Islet of Langerhans (tissue), 1 donor: Measurements from ENCODE around the gene CADM2.

Source experiments
- FAIRE-seq: peaks from one replicate; lab custom pipeline; 2011; peaks lifted over from hg19 to GRCh38; lab: Jason Lieb, UNC

Gene CADM2

DNA sequence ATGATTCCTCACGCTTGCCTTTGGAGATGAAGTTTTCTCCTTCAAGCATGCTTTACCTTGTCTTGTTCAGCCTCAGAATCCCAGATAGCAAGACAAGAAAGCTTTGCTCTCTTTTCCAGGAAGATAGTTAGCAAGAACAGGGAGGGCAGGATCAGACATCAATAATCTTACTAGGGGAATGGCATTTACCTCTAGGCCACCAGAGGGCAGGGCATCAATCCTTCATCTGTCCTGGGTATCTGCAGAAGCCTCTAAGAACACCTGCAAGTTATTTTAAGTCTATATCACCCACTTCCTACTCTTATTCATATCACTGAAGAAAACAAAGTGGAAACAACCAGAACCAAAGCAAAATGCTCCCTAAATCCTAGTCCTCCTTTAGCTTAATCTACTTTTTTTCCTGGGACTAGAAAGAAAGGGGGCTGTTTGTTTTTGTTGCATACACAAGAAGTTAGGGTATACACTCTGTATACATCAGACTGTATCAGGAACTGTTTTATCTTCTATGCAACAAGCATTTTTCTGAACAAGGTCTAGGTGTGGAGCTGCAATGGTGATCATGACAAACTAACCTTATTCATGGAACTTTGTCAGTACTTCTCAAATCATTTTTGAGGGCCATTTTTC lies 862.5 kb downstream of the CADM2 start:
- no peak for FAIRE-seq

- no peak for FAIRE-seq
These were observed 877.2 kb downstream of the CADM2 start for GRCh38 chr3:85835857-85836440.

GRCh38 chr3:85837402-85837801 lies 878.6 kb downstream of the CADM2 start:
- no peak for FAIRE-seq

DNA sequence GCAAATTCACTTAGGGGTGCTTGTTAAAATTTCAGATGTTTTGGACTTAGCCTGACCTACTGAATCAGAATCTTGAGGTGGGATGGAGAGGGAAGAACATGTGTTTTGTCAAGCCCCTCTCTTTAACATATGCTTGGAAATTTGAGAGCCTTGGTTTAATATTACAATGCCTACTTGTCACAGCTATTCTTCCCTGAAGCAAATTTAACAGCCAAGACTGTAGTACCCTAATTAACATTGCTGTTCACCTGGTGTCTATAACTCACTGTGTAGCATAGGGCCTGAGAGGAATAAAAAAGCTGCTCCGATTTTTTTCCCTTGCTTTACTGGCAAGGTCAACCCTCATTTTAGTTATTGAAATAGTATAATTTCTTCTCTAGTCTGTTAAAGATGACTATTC lies 880.1 kb downstream of the CADM2 start:
- FAIRE-seq: no peak

- FAIRE-seq: no peak
These were observed 883.3 kb downstream of the CADM2 start for GRCh38 chr3:85842081-85842480.

DNA sequence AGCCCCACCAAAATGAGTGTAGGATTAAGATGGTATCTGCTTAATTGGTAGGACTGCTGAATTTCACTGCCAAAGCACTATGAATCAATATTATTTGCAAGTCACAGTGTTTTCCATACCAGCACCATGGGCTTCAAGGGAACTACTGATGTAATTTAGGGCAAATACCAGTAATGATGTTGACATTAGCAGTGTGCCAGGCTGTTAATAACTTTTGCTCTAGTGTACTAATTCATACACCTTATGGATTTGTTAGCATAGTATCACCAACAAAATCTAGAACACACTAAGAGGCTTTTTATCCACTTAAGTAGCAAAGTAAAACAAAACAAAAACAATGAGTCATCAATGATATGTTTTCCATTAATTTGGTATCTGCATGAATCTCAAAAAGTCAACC lies 888.2 kb downstream of the CADM2 start:
- FAIRE-seq: peak; percentile 82

DNA sequence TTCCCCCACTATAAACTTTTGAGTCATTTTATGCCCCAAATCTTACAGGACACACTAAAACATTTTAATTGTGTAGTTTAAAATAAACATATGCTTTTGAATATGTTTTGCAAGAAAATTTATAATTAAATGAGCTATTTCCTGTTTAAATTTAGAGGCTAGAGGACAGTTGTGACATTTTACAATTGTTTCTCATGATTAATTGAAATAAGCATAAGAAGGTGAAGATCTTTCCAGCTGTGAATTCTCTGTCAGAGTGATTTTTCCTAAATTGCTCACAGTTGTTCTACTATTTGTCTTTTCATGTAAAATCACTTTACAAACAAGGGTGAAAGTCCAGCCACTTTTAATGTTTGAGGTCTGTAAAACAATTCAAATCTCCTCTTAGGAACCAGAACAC lies 892.3 kb downstream of the CADM2 start:
- no peak for FAIRE-seq

DNA sequence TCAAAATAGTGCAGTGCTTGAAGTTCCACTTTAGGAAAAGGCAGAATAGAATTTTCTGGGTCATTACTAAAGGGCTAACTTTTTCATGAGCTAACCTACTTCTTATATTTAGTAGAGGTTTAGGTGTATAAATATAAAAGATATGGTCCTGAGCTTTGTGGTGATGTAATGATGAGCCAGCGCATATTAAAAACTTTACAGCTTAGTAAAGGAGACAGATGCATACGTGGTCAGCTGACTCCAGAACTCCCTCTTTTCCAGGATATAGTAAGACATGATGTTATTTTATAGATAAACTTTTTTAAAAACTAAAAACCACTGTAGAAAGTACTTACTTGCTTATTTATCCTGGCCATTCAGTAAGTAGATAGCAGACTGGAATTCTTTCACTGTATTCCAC lies 895.0 kb downstream of the CADM2 start:
- no peak for FAIRE-seq

DNA sequence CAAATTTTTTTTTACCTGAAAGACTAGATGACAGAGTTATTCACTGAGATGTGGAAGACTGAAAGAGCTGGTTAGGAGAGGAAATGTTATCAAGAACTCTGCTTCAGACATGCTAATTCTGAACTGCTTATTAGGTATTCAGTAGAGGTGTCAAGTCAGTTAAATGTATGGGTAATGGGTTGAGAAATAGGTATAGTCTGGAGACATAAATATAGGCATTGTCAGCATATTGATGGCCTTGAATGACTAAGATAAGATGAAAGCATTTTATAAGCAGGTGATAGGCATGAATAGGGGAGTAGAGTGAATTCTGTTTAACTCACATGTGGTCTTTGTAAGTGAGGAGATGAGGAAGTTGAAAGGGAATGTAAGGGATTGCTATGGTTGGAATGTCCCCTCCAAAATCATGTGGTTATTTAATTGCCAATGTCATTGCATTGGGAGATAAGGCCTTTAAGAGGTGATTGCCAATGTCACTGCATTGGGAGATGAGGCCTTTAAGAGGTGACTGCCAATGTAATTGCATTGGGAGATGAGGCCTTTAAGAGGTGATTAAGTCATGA lies 904.2 kb downstream of the CADM2 start:
- FAIRE-seq: no peak

DNA sequence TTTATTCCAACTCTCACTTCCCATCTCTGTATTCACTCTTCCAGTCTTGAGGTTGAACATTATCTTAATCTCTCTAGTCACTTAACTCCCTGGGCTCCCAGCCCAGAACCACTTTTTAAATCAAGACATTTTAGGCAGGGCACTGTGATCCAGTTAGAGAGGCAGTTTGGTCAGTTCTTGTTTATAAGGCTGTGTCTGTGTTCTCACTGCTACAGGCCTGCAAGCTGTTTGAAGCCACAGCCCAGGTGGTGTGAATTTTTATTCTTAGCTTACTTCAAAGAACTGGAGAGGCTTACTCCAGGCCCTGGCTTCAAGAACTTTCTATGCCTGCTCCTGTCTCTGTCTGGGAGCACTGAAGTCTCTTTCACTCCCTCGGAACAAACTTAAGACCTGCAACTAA lies 906.1 kb downstream of the CADM2 start:
- FAIRE-seq: no peak

GRCh38 chr3:85867072-85867471 lies 908.3 kb downstream of the CADM2 start:
- no peak for FAIRE-seq

DNA sequence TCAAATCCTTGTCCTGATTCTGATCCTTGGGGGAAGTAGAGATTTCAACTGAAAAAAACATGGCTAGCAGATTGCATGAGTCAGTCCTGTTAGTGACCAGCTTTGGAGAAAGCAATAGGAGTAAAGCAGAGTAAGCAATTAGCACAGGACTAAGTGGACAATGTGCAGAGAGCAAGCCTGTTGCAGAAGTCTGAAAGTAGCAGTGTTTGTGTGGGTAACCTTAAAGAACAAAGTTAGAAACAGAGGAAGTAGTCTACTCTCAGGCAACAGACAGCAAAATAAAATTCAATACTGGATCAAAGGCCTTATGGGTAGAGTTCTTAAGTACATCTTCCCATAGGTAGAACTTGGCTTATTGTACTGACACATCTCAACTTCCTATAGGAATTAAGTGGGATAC lies 916.8 kb downstream of the CADM2 start:
- no peak for FAIRE-seq

GRCh38 chr3:85877631-85878030 lies 918.8 kb downstream of the CADM2 start:
- no peak for FAIRE-seq

DNA sequence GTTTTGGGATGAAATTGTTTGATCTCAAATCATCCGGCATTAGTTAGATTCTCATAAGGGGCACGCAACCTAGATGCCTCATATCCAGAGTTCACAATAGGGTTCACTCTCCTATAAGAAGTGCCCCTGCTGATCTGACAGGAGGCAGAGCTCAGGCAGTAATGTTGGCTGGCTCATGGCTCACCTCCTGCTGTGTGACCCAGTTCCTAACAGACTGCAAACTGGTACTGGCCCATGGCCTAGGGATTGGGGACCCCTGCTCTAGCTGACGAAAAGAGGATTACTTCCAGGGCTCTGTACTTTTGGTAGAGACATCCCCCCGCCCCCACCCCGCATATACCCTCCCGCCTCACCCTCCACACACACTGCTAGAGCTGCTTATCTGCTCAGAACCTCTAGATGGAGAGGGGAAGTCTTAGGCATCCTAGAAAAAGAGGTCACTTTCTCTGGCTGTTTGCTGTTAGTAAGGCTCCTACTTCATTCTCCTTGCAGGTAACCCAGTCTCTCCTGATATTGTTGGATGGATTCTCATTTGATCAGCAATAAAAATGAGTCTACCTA lies 923.1 kb downstream of the CADM2 start:
- no peak for FAIRE-seq

DNA sequence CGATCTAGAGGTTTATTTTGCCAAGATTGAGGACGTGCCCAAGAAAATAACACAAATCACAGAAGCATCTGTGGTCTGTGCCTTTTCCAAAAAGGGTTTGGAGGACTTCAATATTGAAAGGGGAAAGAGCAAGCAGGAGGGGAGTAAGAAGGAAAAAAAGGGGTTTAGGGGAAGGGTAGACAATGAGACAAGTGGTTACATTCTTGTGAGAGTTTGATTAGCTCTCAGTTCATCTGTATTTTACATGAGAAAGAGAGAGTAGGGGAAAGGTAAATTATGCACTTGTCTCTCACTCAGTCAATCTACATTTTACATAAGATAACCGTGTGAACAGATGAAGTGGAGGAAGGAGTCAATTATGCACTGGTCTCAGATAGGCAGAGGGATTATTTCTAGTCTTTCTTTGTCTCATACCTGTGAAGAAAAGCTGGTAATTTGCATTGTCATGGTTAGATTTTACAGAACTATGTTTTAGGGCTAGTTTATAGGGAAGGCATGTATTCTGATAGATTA lies 931.3 kb downstream of the CADM2 start:
- FAIRE-seq: no peak

GRCh38 chr3:85903434-85903833 lies 944.6 kb downstream of the CADM2 start:
- FAIRE-seq: no peak

GRCh38 chr3:85912980-85913379 lies 954.2 kb downstream of the CADM2 start:
- FAIRE-seq: no peak

DNA sequence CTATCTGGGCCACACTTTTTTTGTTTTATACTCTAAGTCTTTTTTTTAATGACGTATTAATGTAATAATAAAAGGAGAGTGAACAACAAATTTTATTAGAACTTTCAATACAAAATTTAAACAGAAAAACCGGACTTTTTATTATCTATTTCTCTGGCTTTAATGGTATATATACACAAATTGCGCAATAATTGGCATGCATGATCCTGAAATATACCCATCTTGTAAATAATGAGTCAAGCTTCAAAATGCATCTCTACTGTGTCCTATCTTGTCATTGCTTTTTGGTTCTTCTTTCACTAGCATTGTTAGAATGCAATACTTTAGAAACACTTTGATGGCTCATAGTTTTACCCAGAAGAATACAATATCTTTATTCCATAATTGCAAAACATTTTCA lies 963.6 kb downstream of the CADM2 start:
- no peak for FAIRE-seq

DNA sequence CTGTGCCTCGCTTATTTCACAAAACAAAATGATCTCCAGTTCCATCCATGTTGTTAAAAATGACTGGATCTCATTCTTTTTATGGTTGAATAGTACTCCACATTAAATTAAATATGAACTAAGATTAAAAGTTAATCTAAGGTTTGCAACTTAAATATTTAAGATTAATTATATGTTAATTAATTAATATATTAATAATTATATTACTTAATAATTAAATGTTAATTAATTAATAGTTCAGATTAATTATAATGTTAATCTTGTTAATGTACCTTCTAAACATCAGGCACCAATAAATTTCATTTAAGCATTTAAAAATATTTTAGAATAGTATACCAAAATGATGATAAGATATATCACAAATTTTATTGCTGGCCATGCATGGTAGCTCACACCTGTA lies 971.9 kb downstream of the CADM2 start:
- FAIRE-seq: no peak

DNA sequence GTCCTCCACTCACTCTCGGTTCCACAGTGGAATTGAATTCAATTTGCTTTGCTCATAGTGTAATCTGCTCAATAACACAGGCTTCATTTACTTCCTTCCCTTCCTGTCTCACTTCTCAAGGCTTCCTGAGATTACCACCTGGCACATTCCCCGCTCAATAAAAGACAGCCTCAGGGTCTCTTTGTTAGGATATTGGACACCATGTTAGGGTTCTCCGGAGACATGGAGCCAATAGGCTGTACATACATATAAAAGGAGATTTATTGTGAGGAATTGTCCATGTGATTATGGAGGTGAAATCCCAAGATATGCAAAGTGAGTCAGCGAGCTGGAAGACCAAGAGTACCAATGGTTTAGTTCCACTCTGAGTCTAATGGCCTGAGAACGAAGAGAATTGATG lies 974.5 kb downstream of the CADM2 start:
- no peak for FAIRE-seq

DNA sequence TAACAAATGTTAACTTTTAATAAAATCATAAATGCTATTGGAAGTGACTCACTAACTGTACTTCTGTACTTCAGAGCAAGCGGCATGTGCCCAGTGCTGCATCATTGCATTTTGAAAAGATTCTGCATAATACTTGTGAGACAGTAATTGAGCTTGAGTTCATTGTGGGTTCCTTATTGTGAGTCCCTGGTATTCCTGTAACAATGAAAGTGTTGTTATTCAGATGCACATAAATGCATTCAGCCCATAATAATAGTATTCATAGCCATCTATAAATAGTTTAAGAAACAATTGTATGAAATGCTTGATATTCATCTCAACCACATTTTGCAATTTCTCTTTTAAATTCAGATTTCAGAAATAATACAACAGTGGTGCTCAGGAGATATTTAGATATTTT lies 976.4 kb downstream of the CADM2 start:
- no peak for FAIRE-seq

DNA sequence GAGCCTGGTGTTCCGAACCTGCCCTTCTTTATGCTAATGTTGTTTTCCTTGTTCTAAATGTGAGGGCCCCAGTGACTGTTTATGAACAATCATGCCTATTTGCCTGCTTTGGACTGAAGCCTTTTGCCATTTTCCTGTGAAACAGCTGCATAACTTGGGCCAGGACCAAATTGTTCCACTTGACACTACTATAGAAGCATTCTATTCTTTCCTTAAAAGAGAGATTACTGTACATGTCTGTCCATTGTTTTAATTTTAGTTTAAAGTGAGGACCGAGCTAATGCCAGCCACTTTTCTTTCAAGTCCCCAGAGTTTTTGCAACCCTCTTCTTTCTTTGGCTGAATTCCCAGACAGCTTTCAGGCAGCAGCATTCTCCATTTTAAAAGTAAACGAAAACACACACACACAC lies 980.3 kb downstream of the CADM2 start:
- no peak for FAIRE-seq

GRCh38 chr3:85950435-85950834 lies 991.6 kb downstream of the CADM2 start:
- no peak for FAIRE-seq

DNA sequence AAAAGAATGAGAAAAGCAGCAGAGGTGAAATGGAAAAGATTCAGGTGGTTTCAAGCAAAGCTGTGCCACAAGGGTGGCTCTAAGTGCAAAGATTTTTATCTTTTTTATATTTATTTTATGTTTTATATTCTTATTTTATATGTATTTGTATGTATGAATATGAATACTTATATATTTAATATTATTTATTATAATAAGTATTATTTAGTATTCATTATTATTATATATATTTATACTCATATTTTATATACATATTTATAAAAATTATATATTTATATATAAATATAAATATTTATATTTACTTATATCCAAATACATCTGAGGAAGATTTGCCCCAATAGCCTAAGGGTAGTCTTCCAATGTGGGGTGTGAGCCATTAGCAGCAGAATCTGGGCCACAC lies 1002.0 kb downstream of the CADM2 start:
- FAIRE-seq: no peak
